Suprapubic skin (tissue), 4 donors: ENCODE measurements around the gene TRIM66.

Experiments used
- EP300 ChIP-seq: sonication (generic); formaldehyde crosslinking; IDR thresholded peaks from one replicate; pipeline ENCODE4 v1.6.1; 2017; ENCODE audit warnings: antibody characterized with exemption
- POLR2AphosphoS5 ChIP-seq, 3 donors: sonication (generic); formaldehyde crosslinking; IDR thresholded peaks; one replicate each; pipeline ENCODE4 v1.6.1; 2017; ENCODE audit warnings: antibody characterized with exemption in 3 of 3
- TF ChIP-seq, protein P1 (sequence below), 2 donors: fragments of 200-600 bp in 1 of 2; fragments of 450-650 bp in 1 of 2; sonication (generic) in 1 of 2; IDR thresholded peaks; one replicate each; pipeline ENCODE4 v1.5.1; 2016 to 2019; ENCODE audit warnings: antibody characterized with exemption in 2 of 2, mild to moderate bottlenecking in 1 of 2, moderate library complexity in 1 of 2

GRCh38 chr11:8688414-8689362 lies 6.2 kb upstream of the TRIM66 start:
- TF ChIP-seq POLR2AphosphoS5 (IDR thresholded peaks at IDR 0.05) (peak in 2 of 3 donors; percentile 83 to 88), EP300 (no peak)
- TF ChIP-seq, protein P1, sequence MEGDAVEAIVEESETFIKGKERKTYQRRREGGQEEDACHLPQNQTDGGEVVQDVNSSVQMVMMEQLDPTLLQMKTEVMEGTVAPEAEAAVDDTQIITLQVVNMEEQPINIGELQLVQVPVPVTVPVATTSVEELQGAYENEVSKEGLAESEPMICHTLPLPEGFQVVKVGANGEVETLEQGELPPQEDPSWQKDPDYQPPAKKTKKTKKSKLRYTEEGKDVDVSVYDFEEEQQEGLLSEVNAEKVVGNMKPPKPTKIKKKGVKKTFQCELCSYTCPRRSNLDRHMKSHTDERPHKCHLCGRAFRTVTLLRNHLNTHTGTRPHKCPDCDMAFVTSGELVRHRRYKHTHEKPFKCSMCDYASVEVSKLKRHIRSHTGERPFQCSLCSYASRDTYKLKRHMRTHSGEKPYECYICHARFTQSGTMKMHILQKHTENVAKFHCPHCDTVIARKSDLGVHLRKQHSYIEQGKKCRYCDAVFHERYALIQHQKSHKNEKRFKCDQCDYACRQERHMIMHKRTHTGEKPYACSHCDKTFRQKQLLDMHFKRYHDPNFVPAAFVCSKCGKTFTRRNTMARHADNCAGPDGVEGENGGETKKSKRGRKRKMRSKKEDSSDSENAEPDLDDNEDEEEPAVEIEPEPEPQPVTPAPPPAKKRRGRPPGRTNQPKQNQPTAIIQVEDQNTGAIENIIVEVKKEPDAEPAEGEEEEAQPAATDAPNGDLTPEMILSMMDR (IDR thresholded peaks at IDR 0.05) = no peak
